ENCODE measurements around the gene CD164L2. TPM values are rescaled to one million over a fixed set of nuclear protein-coding genes. Genes with fewer than 3 reads are reported as not detected.
A peak's percentile ranks its signal among the peaks of the same experiment; 100 is the strongest.
"Not testable (repeated sequence)": the region's sequence is repeated elsewhere in the genome, so short reads cannot be mapped to it uniquely, and the experiment has no call there.

The CD164L2 gene
- not detected in 2 replicates for total RNA-seq

- no peak within 1 kb of the TSS for H3K4me3 Mint-ChIP-seq
- H3K27ac Mint-ChIP-seq: no peak within 1 kb of the TSS
- H3K36me3 Mint-ChIP-seq (ENCODE audit: low read depth): no peaks in the 10 kb centered on the region
- intact Hi-C loops (cut with micrococcal nuclease): no loop called here
- no peaks in the 10 kb centered on the region for H3K9me3 Mint-ChIP-seq
- peaks cover 11% of the 10 kb centered on the region for H3K27me3 Mint-ChIP-seq
- H3K4me1 Mint-ChIP-seq: peaks cover 4% of the 10 kb centered on the region
- DNase-seq: peak; percentile 88
Observed at GRCh38 chr1:27383039-27383605, at the start of gene CD164L2. Gene CD164L2, minus strand, starts transcription at chr1:27383333. Its CDS starts 94 bp downstream, at chr1:27383239.

GRCh38 chr1:27432725-27433124, 49.6 kb upstream of the CD164L2 start:
- H3K9me3 Mint-ChIP-seq; H3K27ac Mint-ChIP-seq; H3K36me3 Mint-ChIP-seq (ENCODE audit: low read depth); H3K27me3 Mint-ChIP-seq; H3K4me3 Mint-ChIP-seq; DNase-seq; intact Hi-C loops (cut with micrococcal nuclease): not testable (repeated sequence)
- H3K4me1 Mint-ChIP-seq: peaks cover 64% of the 10 kb centered on the region

GRCh38 chr1:27431601-27431940, 48.4 kb upstream of the CD164L2 start:
- Mint-ChIP-seq H3K27me3 (no peaks in the 10 kb centered on the region), H3K27ac (peak overlapping the region; percentile 80), H3K36me3 (ENCODE audit: low read depth) (peaks cover 15% of the 10 kb centered on the region), H3K9me3 (no peaks in the 10 kb centered on the region), H3K4me1 (peaks cover 58% of the 10 kb centered on the region), H3K4me3 (peak overlapping the region; percentile 66)
- DNase-seq: no peak
- intact Hi-C loops (cut with micrococcal nuclease): loop anchor here (2.0 kb wide), 2 partner anchors 13 to 15 kb away; no protein-coding TSS in a partner anchor

GRCh38 chr1:27430903-27431600, 47.9 kb upstream of the CD164L2 start:
- H3K9me3 Mint-ChIP-seq: no peaks in the 10 kb centered on the region
- peak; percentile 80 for DNase-seq
- no peaks in the 10 kb centered on the region for H3K27me3 Mint-ChIP-seq
- intact Hi-C loops (cut with micrococcal nuclease): loop anchor here (2.0 kb wide), 2 partner anchors 14 kb away; no protein-coding TSS in a partner anchor
- H3K4me1 Mint-ChIP-seq: peaks cover 55% of the 10 kb centered on the region
- H3K4me3 Mint-ChIP-seq: peak overlapping the region; percentile 66
- H3K27ac Mint-ChIP-seq: peak overlapping the region; percentile 80
- H3K36me3 Mint-ChIP-seq (ENCODE audit: low read depth): peaks cover 17% of the 10 kb centered on the region

GRCh38 chr1:27429029-27429425, 45.9 kb upstream of the CD164L2 start:
- Mint-ChIP-seq H3K4me3 (peak overlapping the region; percentile 85), H3K27ac (peak overlapping the region; percentile 83), H3K4me1 (peaks cover 54% of the 10 kb centered on the region), H3K27me3 (no peaks in the 10 kb centered on the region), H3K9me3 (no peaks in the 10 kb centered on the region), H3K36me3 (ENCODE audit: low read depth) (peaks cover 22% of the 10 kb centered on the region)
- DNase-seq: no peak
- intact Hi-C loops (cut with micrococcal nuclease): no loop called here

GRCh38 chr1:27428316-27429028, 45.3 kb upstream of the CD164L2 start:
- Mint-ChIP-seq H3K36me3 (ENCODE audit: low read depth) (peaks cover 24% of the 10 kb centered on the region), H3K4me3 (peak overlapping the region; percentile 85), H3K4me1 (peaks cover 54% of the 10 kb centered on the region), H3K27ac (peak overlapping the region; percentile 83), H3K9me3 (no peaks in the 10 kb centered on the region), H3K27me3 (no peaks in the 10 kb centered on the region)
- intact Hi-C loops (cut with micrococcal nuclease): no loop called here
- peak; percentile 65 for DNase-seq

- no peak for DNase-seq
- peaks cover 24% of the 10 kb centered on the region for H3K36me3 Mint-ChIP-seq (ENCODE audit: low read depth)
- peak overlapping the region; percentile 85 for H3K4me3 Mint-ChIP-seq
- H3K27me3 Mint-ChIP-seq: no peaks in the 10 kb centered on the region
- peaks cover 53% of the 10 kb centered on the region for H3K4me1 Mint-ChIP-seq
- H3K9me3 Mint-ChIP-seq: no peaks in the 10 kb centered on the region
- H3K27ac Mint-ChIP-seq: peak overlapping the region; percentile 83
- intact Hi-C loops (cut with micrococcal nuclease): no loop called here
Observed at GRCh38 chr1:27427816-27428315, 44.7 kb upstream of the CD164L2 start.

GRCh38 chr1:27427329-27427728, 44.2 kb upstream of the CD164L2 start:
- Mint-ChIP-seq H3K4me3 (peak overlapping the region; percentile 19), H3K36me3 (ENCODE audit: low read depth) (peaks cover 27% of the 10 kb centered on the region), H3K4me1 (peaks cover 57% of the 10 kb centered on the region), H3K27me3 (no peaks in the 10 kb centered on the region), H3K9me3 (no peaks in the 10 kb centered on the region), H3K27ac (peak overlapping the region; percentile 50)
- intact Hi-C loops (cut with micrococcal nuclease): no loop called here
- DNase-seq: no peak

- no peaks in the 10 kb centered on the region for H3K27me3 Mint-ChIP-seq
- H3K27ac Mint-ChIP-seq: peak overlapping the region; percentile 61
- intact Hi-C loops (cut with micrococcal nuclease): no loop called here
- peaks cover 49% of the 10 kb centered on the region for H3K4me1 Mint-ChIP-seq
- no peak for DNase-seq
- H3K4me3 Mint-ChIP-seq: no peak overlapping the region
- no peaks in the 10 kb centered on the region for H3K9me3 Mint-ChIP-seq
- H3K36me3 Mint-ChIP-seq (ENCODE audit: low read depth): peaks cover 27% of the 10 kb centered on the region
Observed at GRCh38 chr1:27423709-27424108, 40.6 kb upstream of the CD164L2 start.

GRCh38 chr1:27418326-27419185, 35.4 kb upstream of the CD164L2 start:
- peaks cover 39% of the 10 kb centered on the region for H3K4me1 Mint-ChIP-seq

GRCh38 chr1:27417713-27418112, 34.6 kb upstream of the CD164L2 start:
- H3K4me3 Mint-ChIP-seq: no peak overlapping the region
- H3K27me3 Mint-ChIP-seq: no peaks in the 10 kb centered on the region
- DNase-seq: no peak
- peak overlapping the region; percentile 89 for H3K27ac Mint-ChIP-seq
- H3K9me3 Mint-ChIP-seq: no peaks in the 10 kb centered on the region
- peaks cover 35% of the 10 kb centered on the region for H3K4me1 Mint-ChIP-seq
- intact Hi-C loops (cut with micrococcal nuclease): loop anchor here (1.0 to 2.0 kb wide), 5 partner anchors 13 to 105 kb away; no protein-coding TSS in a partner anchor
- peaks cover 50% of the 10 kb centered on the region for H3K36me3 Mint-ChIP-seq (ENCODE audit: low read depth)

More at GRCh38 chr1:27418326-27419185, 35.4 kb upstream of the CD164L2 start:
- Mint-ChIP-seq H3K36me3 (ENCODE audit: low read depth) (peaks cover 44% of the 10 kb centered on the region), H3K27me3 (no peaks in the 10 kb centered on the region), H3K4me3 (peak overlapping the region; percentile 40), H3K27ac (peak overlapping the region; percentile 89), H3K9me3 (no peaks in the 10 kb centered on the region)
- DNase-seq: peak; percentile 87
- intact Hi-C loops (cut with micrococcal nuclease): loop anchor here (1.0 to 2.0 kb wide), 3 partner anchors 18 to 70 kb away; no protein-coding TSS in a partner anchor

GRCh38 chr1:27416387-27417111, 33.4 kb upstream of the CD164L2 start:
- peak overlapping the region; percentile 14 for H3K27ac Mint-ChIP-seq
- H3K4me3 Mint-ChIP-seq: no peak overlapping the region
- peaks cover 28% of the 10 kb centered on the region for H3K4me1 Mint-ChIP-seq
- peaks cover 54% of the 10 kb centered on the region for H3K36me3 Mint-ChIP-seq (ENCODE audit: low read depth)
- no peaks in the 10 kb centered on the region for H3K27me3 Mint-ChIP-seq
- intact Hi-C loops (cut with micrococcal nuclease): loop anchor here (1.0 to 2.0 kb wide), 4 partner anchors 14 to 247 kb away; partner anchors contain the start of gene AHDC1
- no peaks in the 10 kb centered on the region for H3K9me3 Mint-ChIP-seq
- DNase-seq: peak; percentile 87

All from activated CD4-positive, alpha-beta T cell treated with anti-CD3 and anti-CD28 coated beads, Interleukin-2, amount 10 ng/mL, durations not matched to agents 24 days and 14 days (primary cell).